Glomerular visceral epithelial cell (primary cell): ENCODE results near the gene ATP2B3.
"Not testable (repeated sequence)": the region's sequence is repeated elsewhere in the genome, so short reads cannot be mapped to it uniquely, and the experiment has no call there.

ENCODE experiments used
- DNase-seq: peaks from one replicate; pipeline ENCODE4 v3.0.0-alpha.2; 2016; ENCODE audit errors: extremely low spot score

ATP2B3 gene

GRCh38 chrX:153593811-153594500, 76.5 kb downstream of the ATP2B3 start:
- DNase-seq = no peak

- DNase-seq = no peak
These were observed 77.9 kb downstream of the ATP2B3 start for GRCh38 chrX:153595387-153595786.

GRCh38 chrX:153595859-153596857, 78.7 kb downstream of the ATP2B3 start:
- DNase-seq = no peak

- no peak for DNase-seq
These were observed 79.7 kb downstream of the ATP2B3 start for GRCh38 chrX:153596981-153597750.

- peak; percentile 25 for DNase-seq
These were observed 81.2 kb downstream of the ATP2B3 start, which contains the start of gene CCNQ for GRCh38 chrX:153598541-153599191. TSS of gene CCNQ (minus strand) at chrX:153599139. CDS start at chrX:153599073, 66 bp downstream.

- peak; percentile 90 for DNase-seq
These were observed 82.0 kb downstream of the ATP2B3 start for GRCh38 chrX:153599192-153600031.

GRCh38 chrX:153600032-153600373, 82.6 kb downstream of the ATP2B3 start:
- peak; percentile 14 for DNase-seq

GRCh38 chrX:153600921-153601320, 83.5 kb downstream of the ATP2B3 start:
- DNase-seq = no peak

- no peak for DNase-seq
These were observed 84.2 kb downstream of the ATP2B3 start for GRCh38 chrX:153601511-153602110.

- no peak for DNase-seq
These were observed 85.2 kb downstream of the ATP2B3 start for GRCh38 chrX:153602601-153603000.

GRCh38 chrX:153603131-153603656, 85.8 kb downstream of the ATP2B3 start:
- no peak for DNase-seq

- not testable (repeated sequence) for DNase-seq
These were observed 87.4 kb downstream of the ATP2B3 start for GRCh38 chrX:153604666-153605380.

- DNase-seq = no peak
These were observed 89.1 kb downstream of the ATP2B3 start for GRCh38 chrX:153606503-153606902.

- no peak for DNase-seq
These were observed 90.9 kb downstream of the ATP2B3 start for GRCh38 chrX:153608376-153608775.

- no peak for DNase-seq
These were observed 91.4 kb downstream of the ATP2B3 start for GRCh38 chrX:153608806-153609205.

- DNase-seq = peak; percentile 56
These were observed 92.7 kb downstream of the ATP2B3 start for GRCh38 chrX:153609917-153610835.

- no peak for DNase-seq
These were observed 93.4 kb downstream of the ATP2B3 start for GRCh38 chrX:153610836-153611213.
